CD14-positive monocyte (primary cell): ENCODE measurements around the gene ECM2. TPM values are rescaled to one million over a fixed set of nuclear protein-coding genes. Genes with fewer than 3 reads are reported as not detected.

ENCODE experiments used
- DNase-seq, 3 donors: peaks; one replicate each; pipeline ENCODE4 v3.0.0-alpha.2; 2011 to 2022
- H2AFZ ChIP-seq: 2 replicates; pipeline ENCODE4 v1.6.0; 2012; ENCODE audit warnings: mild to moderate bottlenecking, low read depth, low read length, inconsistent platforms; ENCODE audit not compliant: insufficient read depth, poor library complexity, severe bottlenecking
- H3K27ac ChIP-seq, 2 donors: 1 replicate in 1 of 2; 2 replicates in 1 of 2; pipeline ENCODE4 v1.5.1; 2012 to 2013; ENCODE audit warnings: low read length in 2 of 2, control low read depth in 1 of 2, inconsistent platforms in 1 of 2, low read depth in 1 of 2, mild to moderate bottlenecking in 1 of 2
- H3K27me3 ChIP-seq, 2 donors: one replicate each; pipeline versions ENCODE4 v1.6.0 to v1.6.1; 2011 to 2013; ENCODE audit warnings: low read length in 2 of 2; ENCODE audit not compliant: control insufficient read depth in 2 of 2, insufficient read depth in 2 of 2
- H3K36me3 ChIP-seq, 2 donors: replicated peaks in 1 of 2; 1 replicate in 1 of 2; 2 replicates in 1 of 2; pipeline versions ENCODE4 v1.5.1 to v1.6.1; 2012 to 2013; ENCODE audit warnings: low read length in 2 of 2, control low read depth in 1 of 2, inconsistent platforms in 1 of 2, mild to moderate bottlenecking in 1 of 2; ENCODE audit not compliant: insufficient read depth in 2 of 2, control insufficient read depth in 1 of 2
- H3K4me1 ChIP-seq, 2 donors: 1 replicate in 1 of 2; 2 replicates in 1 of 2; pipeline versions ENCODE4 v1.5.1 to v1.6.1; 2012 to 2013; ENCODE audit warnings: low read length in 2 of 2, control low read depth in 1 of 2, inconsistent platforms in 1 of 2, mild to moderate bottlenecking in 1 of 2, moderate library complexity in 1 of 2; ENCODE audit not compliant: insufficient read depth in 2 of 2, control insufficient read depth in 1 of 2
- H3K4me2 ChIP-seq: replicated peaks from 2 replicates; pipeline ENCODE3; 2012; ENCODE audit warnings: low read length, moderate library complexity, mild to moderate bottlenecking; ENCODE audit not compliant: poor library complexity, severe bottlenecking; ENCODE audit errors: extremely low read depth
- H3K4me3 ChIP-seq, 3 experiments: fragments of 200-600 bp in 1 of 3; sonication (generic) in 1 of 3; replicated peaks in 1 of 3; 1 replicate in 2 of 3; 2 replicates in 1 of 3; pipeline ENCODE4 v1.5.1; 2011 to 2013; ENCODE audit warnings: low read length in 3 of 3, mild to moderate bottlenecking in 3 of 3, control low read depth in 2 of 3, low read depth in 2 of 3, inconsistent platforms in 1 of 3, moderate library complexity in 1 of 3
- H3K79me2 ChIP-seq: 2 replicates; pipeline ENCODE4 v1.6.0; 2012; ENCODE audit warnings: mild to moderate bottlenecking, control low read depth, inconsistent platforms, low read length, moderate library complexity; ENCODE audit not compliant: insufficient read depth
- H3K9ac ChIP-seq: 2 replicates; pipeline ENCODE4 v1.6.0; 2017; ENCODE audit warnings: low read length, mild to moderate bottlenecking; ENCODE audit not compliant: insufficient read depth, poor library complexity, severe bottlenecking
- H3K9me3 ChIP-seq, 2 donors: replicated peaks in 1 of 2; 1 replicate in 1 of 2; 2 replicates in 1 of 2; pipeline versions ENCODE4 v1.5.1 to v1.6.1; 2012 to 2013; ENCODE audit warnings: low read length in 2 of 2, control low read depth in 1 of 2; ENCODE audit not compliant: control insufficient read depth in 1 of 2, insufficient read depth in 1 of 2
- H4K20me1 ChIP-seq: 2 replicates; pipeline ENCODE4 v1.6.0; 2012; ENCODE audit warnings: mild to moderate bottlenecking, low read length, control low read depth, moderate library complexity; ENCODE audit not compliant: insufficient read depth
- H3K27ac Mint-ChIP-seq, 7 donors: one replicate each; pipeline ENCODE4 v1.8.0; 2020; ENCODE audit warnings: mild to moderate bottlenecking in 7 of 7, mixed read lengths in 7 of 7, moderate library complexity in 6 of 7, inconsistent platforms in 2 of 7
- H3K27me3 Mint-ChIP-seq, 3 donors: one replicate each; pipeline ENCODE4 v1.8.0; 2021 to 2022; ENCODE audit warnings: low read depth in 3 of 3, mild to moderate bottlenecking in 3 of 3, mixed read lengths in 3 of 3, moderate library complexity in 3 of 3, inconsistent platforms in 1 of 3
- H3K36me3 Mint-ChIP-seq, 2 donors: one replicate each; pipeline ENCODE4 v1.8.0; 2020; ENCODE audit warnings: mixed read lengths in 2 of 2, inconsistent platforms in 1 of 2, mild to moderate bottlenecking in 1 of 2
- H3K4me1 Mint-ChIP-seq: one replicate; pipeline ENCODE4 v1.8.0; 2020; ENCODE audit warnings: mild to moderate bottlenecking, mixed read lengths
- H3K4me3 Mint-ChIP-seq, 2 donors: one replicate each; pipeline ENCODE4 v1.8.0; 2020; ENCODE audit warnings: mild to moderate bottlenecking in 2 of 2, mixed read lengths in 2 of 2, moderate library complexity in 1 of 2
- H3K9me3 Mint-ChIP-seq, 7 donors: one replicate each; pipeline ENCODE4 v1.8.0; 2020 to 2022; ENCODE audit warnings: mixed read lengths in 7 of 7, mild to moderate bottlenecking in 6 of 7, moderate library complexity in 6 of 7, inconsistent platforms in 2 of 7
- WGBS: methylation state at CpG from one replicate; pipeline ENCODE4 v1.1.5; 2013; ENCODE audit warnings: missing lambda C conversion rate; ENCODE audit not compliant: insufficient coverage; 5-methylcytosine and 5-hydroxymethylcytosine counted together
- intact Hi-C, 2 donors: fragments of 100-400 bp; cut with micrococcal nuclease; formaldehyde crosslinking; loops; one replicate each; pipeline versions ENCODE4 v1.15.0 to v1.15.1; 2023
- polyA plus RNA-seq, 3 donors: library from polyadenylated mRNA; depleted of rRNA in 1 of 3; unstranded in 2 of 3; stranded (reverse) in 1 of 3; fragments of 300-500 nt in 2 of 3; fragments of >200 nt in 1 of 3; fragmentation: Illumina TruSeq in 2 of 3; gene quantifications; 1 replicate in 2 of 3; 2 replicates in 1 of 3; pipeline ENCODE4 v1.2.3, GENCODE V29; 2012 to 2021
- TF ChIP-seq, protein P1 (sequence below): fragments of 200-600 bp; IDR thresholded peaks from one replicate; pipeline ENCODE4 v1.8.0; 2022; ENCODE audit warnings: antibody characterized with exemption, mild to moderate bottlenecking

ECM2 gene
- polyA plus RNA-seq, 3 donors, result 0.15 TPM; not detected in 2

DNA sequence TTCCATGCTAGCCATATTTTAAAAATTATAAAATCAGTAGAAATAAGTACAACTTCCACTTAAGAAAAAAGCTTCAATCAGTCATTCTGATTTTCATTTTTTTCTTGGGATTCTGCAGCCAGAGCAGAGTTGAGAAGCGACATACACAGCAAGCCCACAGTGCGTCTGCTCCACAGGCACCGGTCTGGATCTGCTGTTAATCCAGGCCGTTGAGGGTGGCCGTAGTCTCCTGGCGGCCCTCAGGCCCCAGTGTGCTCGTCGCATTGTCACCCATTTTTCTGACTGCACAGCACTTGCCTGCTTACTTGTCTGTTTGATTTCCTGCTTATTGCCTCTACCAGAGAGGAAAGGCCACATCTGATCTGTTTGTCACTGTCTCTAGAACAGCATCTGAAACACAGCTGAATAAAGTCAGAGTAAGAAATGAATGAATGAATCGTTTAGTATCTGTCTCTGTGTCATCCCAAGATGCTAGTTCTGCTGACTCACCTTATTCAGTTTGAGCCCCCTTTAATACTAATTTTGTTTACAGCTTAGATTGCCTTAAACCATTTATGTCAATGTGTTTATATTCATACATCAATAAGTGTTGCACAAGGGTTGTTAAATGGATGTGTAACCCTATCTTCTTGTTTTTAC is 41.9 kb downstream of the ECM2 start:
- H3K4me3 Mint-ChIP-seq, result no peak overlapping the region
- no peaks in the 10 kb centered on the region for H3K36me3 ChIP-seq
- H3K4me1 ChIP-seq, result no peaks in the 10 kb centered on the region
- peaks cover 0 to 3% (median 0%) of the 10 kb centered on the region in 3 donors for H3K27me3 Mint-ChIP-seq
- no peaks in the 10 kb centered on the region for H3K79me2 ChIP-seq
- DNase-seq, result no peak
- peaks cover 7% of the 10 kb centered on the region for H3K4me1 Mint-ChIP-seq
- H3K9me3 Mint-ChIP-seq, result no peaks in the 10 kb centered on the region
- H3K9ac ChIP-seq, result no peak overlapping the region
- H3K27ac ChIP-seq, result no peak overlapping the region
- intact Hi-C loops, result no loop called here
- H3K36me3 Mint-ChIP-seq, result peaks cover 1 to 3% of the 10 kb centered on the region in 2 donors
- no peak overlapping the region for H2AFZ ChIP-seq
- no peaks in the 10 kb centered on the region for H4K20me1 ChIP-seq
- H3K4me2 ChIP-seq, result no peak overlapping the region
- H3K9me3 ChIP-seq, result no peaks in the 10 kb centered on the region
- TF ChIP-seq, protein P1, sequence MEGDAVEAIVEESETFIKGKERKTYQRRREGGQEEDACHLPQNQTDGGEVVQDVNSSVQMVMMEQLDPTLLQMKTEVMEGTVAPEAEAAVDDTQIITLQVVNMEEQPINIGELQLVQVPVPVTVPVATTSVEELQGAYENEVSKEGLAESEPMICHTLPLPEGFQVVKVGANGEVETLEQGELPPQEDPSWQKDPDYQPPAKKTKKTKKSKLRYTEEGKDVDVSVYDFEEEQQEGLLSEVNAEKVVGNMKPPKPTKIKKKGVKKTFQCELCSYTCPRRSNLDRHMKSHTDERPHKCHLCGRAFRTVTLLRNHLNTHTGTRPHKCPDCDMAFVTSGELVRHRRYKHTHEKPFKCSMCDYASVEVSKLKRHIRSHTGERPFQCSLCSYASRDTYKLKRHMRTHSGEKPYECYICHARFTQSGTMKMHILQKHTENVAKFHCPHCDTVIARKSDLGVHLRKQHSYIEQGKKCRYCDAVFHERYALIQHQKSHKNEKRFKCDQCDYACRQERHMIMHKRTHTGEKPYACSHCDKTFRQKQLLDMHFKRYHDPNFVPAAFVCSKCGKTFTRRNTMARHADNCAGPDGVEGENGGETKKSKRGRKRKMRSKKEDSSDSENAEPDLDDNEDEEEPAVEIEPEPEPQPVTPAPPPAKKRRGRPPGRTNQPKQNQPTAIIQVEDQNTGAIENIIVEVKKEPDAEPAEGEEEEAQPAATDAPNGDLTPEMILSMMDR, result no peak
- no peaks in the 10 kb centered on the region for H3K27me3 ChIP-seq
- H3K4me3 ChIP-seq, result no peak overlapping the region
- H3K27ac Mint-ChIP-seq, result no peak overlapping the region
- WGBS, result 95% methylated on average over 8 of the region's 9 CpGs

DNA sequence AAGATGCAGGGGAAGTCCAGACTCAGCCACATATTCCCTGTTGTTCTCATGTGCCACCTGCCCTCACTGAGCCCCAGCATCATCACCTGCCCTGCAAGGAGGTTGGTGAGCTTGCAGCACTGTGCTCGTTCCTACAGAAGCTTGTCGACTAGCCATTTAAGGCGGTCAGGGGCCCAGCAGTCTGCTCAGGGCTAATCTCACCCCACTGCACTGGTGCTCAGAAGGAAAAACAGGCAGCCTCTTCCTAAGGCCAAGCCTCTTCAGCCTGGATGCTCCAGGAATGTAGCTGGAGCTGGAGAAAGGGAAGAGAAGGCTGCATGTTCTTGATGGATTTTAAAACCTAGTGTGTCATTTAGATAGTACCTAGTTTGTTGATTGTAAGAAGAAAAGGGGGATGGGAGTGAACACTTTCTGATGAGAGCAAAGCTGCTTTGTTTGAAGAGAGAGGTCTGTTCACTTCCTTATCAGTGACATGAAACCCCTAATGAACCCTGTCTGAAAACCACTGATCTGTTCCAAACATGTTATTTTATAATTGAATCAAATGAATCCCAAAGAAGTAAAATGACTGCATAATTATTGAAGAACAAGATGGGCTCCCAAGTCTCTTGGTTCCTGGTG is 42.9 kb downstream of the ECM2 start:
- H3K27ac Mint-ChIP-seq, result no peak overlapping the region
- no peak overlapping the region for H3K4me3 Mint-ChIP-seq
- H3K9me3 Mint-ChIP-seq, result no peaks in the 10 kb centered on the region
- no peak overlapping the region for H3K9ac ChIP-seq
- peaks cover 1 to 3% of the 10 kb centered on the region in 2 donors for H3K36me3 Mint-ChIP-seq
- H3K4me2 ChIP-seq, result no peak overlapping the region
- H3K27ac ChIP-seq, result no peak overlapping the region
- no peak overlapping the region for H3K4me3 ChIP-seq
- no peaks in the 10 kb centered on the region for H4K20me1 ChIP-seq
- H3K9me3 ChIP-seq, result no peaks in the 10 kb centered on the region
- peaks cover 0 to 3% (median 0%) of the 10 kb centered on the region in 3 donors for H3K27me3 Mint-ChIP-seq
- intact Hi-C loops, result no loop called here
- H3K4me1 ChIP-seq, result no peaks in the 10 kb centered on the region
- DNase-seq, result no peak
- no peaks in the 10 kb centered on the region for H3K27me3 ChIP-seq
- 96% methylated on average over 3 of the region's 3 CpGs for WGBS
- H2AFZ ChIP-seq, result no peak overlapping the region
- H3K4me1 Mint-ChIP-seq, result peaks cover 7% of the 10 kb centered on the region
- H3K36me3 ChIP-seq, result no peaks in the 10 kb centered on the region
- no peaks in the 10 kb centered on the region for H3K79me2 ChIP-seq
- TF ChIP-seq, protein P1, result no peak
